Muscle of leg (tissue), 11 donors: ENCODE results near the gene BARHL2. TPM values are rescaled to one million over a fixed set of nuclear protein-coding genes. Genes with fewer than 3 reads are reported as not detected.

Experiments
- DNase-seq: peaks from one replicate; pipeline ENCODE4 v3.0.0; 2013
- H3K27ac ChIP-seq: one replicate; pipeline ENCODE4 v1.5.1; 2013; ENCODE audit warnings: mild to moderate bottlenecking, low read length, control low read depth
- H3K27me3 ChIP-seq: one replicate; pipeline ENCODE4 v1.6.1; 2013; ENCODE audit warnings: low read length; ENCODE audit not compliant: control insufficient read depth, insufficient read depth
- H3K36me3 ChIP-seq: one replicate; pipeline ENCODE4 v1.6.1; 2013; ENCODE audit warnings: low read length; ENCODE audit not compliant: control insufficient read depth, insufficient read depth
- H3K4me1 ChIP-seq: one replicate; pipeline ENCODE4 v1.6.1; 2013; ENCODE audit warnings: low read length; ENCODE audit not compliant: control insufficient read depth, insufficient read depth
- H3K4me3 ChIP-seq: one replicate; pipeline ENCODE4 v1.5.1; 2013; ENCODE audit warnings: low read length, control low read depth
- H3K9me3 ChIP-seq: replicated peaks from 2 replicates; pipeline ENCODE4 v1.6.1; 2013; ENCODE audit warnings: low read depth, low read length; ENCODE audit not compliant: control insufficient read depth
- WGBS: methylation state at CpG from one replicate; pipeline ENCODE4 v1.1.5; 2013; ENCODE audit warnings: missing lambda C conversion rate; ENCODE audit not compliant: insufficient coverage; 5-methylcytosine and 5-hydroxymethylcytosine counted together
- polyA plus RNA-seq, 8 donors: library from polyadenylated mRNA; unstranded; fragments of 120-200 nt; gene quantifications; one replicate each; pipeline versions ENCODE4 v1.2.1 to v1.2.3, GENCODE V29; 2013; ENCODE audit warnings: inconsistent platforms in 1 of 8, low replicate concordance in 1 of 8; ENCODE audit not compliant: insufficient read length in 8 of 8, insufficient read depth in 1 of 8
- total RNA-seq: library from RNA; stranded (reverse); fragments of 120-200 nt; gene quantifications from one replicate; pipeline ENCODE4 v1.2.4, GENCODE V29; 2013

BARHL2 gene
- total and polyA plus RNA-seq, 9 donors = not detected

GRCh38 chr1:90675161-90675847, 41.8 kb downstream of the BARHL2 start:
- Histone ChIP-seq H3K4me3 (no peak overlapping the region), H3K27ac (no peak overlapping the region), H3K4me1 (no peaks in the 10 kb centered on the region), H3K36me3 (no peaks in the 10 kb centered on the region), H3K9me3 (no peaks in the 10 kb centered on the region), H3K27me3 (no peaks in the 10 kb centered on the region)
- WGBS = no CpG with 5 or more reads among the region's 1 CpG
- DNase-seq = no peak

GRCh38 chr1:90671741-90672140, 45.4 kb downstream of the BARHL2 start:
- H3K36me3 ChIP-seq = no peaks in the 10 kb centered on the region
- no peaks in the 10 kb centered on the region for H3K4me1 ChIP-seq
- H3K27me3 ChIP-seq = no peaks in the 10 kb centered on the region
- WGBS = 60% methylated on average over 1 of the region's 3 CpGs
- no peak overlapping the region for H3K4me3 ChIP-seq
- no peaks in the 10 kb centered on the region for H3K9me3 ChIP-seq
- no peak overlapping the region for H3K27ac ChIP-seq
- DNase-seq = no peak

- Histone ChIP-seq H3K9me3 (no peaks in the 10 kb centered on the region), H3K27ac (no peak overlapping the region), H3K36me3 (no peaks in the 10 kb centered on the region), H3K27me3 (no peaks in the 10 kb centered on the region), H3K4me1 (no peaks in the 10 kb centered on the region), H3K4me3 (no peak overlapping the region)
- no CpG with 5 or more reads among the region's 1 CpG for WGBS
- DNase-seq = no peak
Measured at GRCh38 chr1:90671251-90671650, 45.9 kb downstream of the BARHL2 start.
